HG03378 (cell line): ENCODE results near the gene AIMP1.
"Not testable (repeated sequence)": the region's sequence is repeated elsewhere in the genome, so short reads cannot be mapped to it uniquely, and the experiment has no call there.

Experiments used
- ATAC-seq: cut with Tn5 transposase; IDR thresholded peaks from one replicate; pipeline ENCODE4 v1.9.1; 2021; ENCODE audit warnings: mild to moderate bottlenecking, moderate library complexity; ENCODE audit not compliant: unreplicated experiment

The AIMP1 gene

DNA sequence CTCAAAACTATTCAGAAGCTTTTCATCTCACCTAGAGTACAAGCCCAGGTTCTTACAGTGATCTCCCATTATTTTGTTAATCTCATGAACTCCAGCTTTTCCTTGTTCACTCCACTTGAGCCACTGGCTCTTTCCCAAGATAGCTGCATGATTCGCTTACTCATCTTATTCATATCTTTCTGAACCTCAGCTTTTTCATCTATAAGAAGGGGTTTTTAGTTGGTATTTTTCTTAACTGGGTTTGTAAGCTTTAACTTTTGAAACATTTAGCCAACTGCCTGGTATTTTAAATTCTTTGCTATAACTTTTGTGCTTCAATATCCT is 28.3 kb downstream of the AIMP1 start:
- ATAC-seq: no peak

DNA sequence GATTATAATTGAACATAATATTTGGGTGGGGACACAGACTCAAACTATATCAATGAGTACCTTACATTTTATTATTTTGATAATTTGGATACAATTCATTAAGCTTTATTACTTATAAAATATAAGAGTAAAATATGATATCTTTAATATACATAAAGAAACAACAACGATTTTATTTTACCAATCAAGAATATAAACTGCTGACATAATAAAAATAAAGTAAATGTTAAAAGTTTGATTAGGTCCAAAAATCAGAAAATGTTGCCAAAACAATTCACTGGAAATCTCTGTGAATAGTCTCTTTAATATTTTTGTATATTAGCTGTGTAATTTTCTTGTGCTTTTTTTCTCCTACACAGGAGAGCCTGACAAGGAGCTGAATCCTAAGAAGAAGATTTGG is 30.8 kb downstream of the AIMP1 start:
- no peak for ATAC-seq

DNA sequence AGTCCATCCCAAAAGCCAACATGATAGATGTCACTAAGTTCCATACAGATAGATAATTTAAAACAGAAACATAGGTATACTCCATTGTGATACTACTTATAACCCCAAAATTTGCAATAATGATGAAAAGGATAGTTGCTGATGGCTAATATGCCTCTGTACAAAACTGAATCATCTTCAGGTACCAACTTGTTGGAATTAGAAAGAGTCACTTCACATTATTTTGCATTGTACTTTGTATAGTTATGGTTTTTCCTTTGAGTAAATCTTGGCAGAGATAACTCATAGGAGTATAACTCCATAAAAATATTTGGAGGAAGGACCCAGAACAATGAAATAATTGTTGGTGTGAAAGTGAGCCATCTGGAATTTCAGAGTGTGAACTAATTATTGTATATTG is 34.7 kb downstream of the AIMP1 start:
- ATAC-seq: no peak

GRCh38 chr4:106353786-106354185 is 37.4 kb downstream of the AIMP1 start:
- ATAC-seq: no peak

DNA sequence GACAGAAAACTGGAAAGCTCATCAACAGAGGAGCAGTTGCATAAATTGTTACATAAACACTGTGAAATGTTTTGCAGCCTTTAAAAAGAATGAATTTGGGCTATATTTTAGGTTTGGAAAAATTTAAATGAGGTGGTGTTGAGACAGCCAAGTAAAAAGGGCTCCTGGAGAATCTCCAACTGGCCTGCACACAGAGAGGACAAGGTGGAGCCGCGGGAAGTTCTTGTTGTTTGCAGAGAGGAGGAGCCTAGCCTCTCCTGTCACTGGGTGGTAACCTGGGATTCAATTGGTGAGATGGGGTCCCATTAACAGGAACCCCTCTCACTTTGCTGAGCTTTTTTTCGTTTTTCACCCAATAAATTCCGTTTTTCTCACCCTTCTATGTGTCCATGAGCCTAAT is 38.8 kb downstream of the AIMP1 start:
- ATAC-seq: no peak

DNA sequence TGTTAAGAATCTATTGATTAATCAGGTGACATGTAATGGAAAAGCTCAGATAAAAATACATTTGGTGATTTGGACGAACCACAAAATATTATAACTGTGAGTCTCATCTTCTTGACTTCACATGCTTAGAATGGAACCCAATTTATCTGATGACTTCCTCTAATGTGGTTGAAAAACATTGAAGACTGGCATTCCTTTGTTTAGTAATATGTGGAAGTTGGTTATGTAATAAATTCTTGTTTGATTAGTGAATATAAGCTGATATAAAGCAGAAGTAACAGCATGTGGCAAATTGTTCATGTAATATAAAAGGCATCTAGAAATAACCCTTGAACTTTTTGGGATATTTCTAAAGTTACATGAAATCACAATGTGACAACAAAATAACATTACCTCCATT is 42.5 kb downstream of the AIMP1 start:
- ATAC-seq: no peak

- no peak for ATAC-seq
Measured at GRCh38 chr4:106362086-106362825, 45.9 kb downstream of the AIMP1 start.

DNA sequence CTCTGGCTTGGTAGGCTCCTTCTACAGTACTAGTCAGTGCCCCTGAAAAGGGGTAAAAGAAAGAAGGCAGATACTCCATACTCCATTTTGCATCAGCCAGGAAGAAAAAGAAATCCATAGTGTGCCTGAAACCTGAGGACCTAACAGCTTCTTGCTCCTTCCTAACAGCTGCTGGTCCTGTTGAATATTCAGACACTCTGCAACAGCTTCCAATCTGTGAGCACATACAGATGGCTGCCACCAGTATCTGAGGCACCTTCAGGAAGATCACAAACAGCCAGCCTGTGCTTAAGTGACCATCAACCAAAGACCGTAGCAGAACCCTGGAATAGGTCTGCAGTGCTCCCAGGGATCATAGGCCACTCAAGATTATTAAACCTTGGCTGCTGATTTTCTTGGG is 47.9 kb downstream of the AIMP1 start:
- ATAC-seq: no peak

DNA sequence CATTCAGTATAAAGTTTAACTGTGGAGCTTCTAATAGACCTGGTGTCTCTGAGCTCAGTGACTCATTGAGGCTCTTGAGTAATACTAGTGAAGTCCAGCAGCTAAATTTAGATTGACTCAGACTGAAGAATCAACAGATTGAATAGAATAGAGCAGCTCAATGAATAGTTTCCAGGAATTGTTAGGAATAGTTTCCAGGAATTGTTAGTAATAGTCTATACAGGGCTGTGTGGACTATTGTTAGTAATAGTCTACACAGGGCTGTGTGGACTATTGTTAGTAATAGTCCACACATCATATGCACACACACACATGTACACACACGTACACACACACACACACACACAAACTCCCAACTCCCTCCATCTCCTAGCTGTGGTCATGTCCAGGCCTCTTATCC is 49.3 kb downstream of the AIMP1 start:
- no peak for ATAC-seq

DNA sequence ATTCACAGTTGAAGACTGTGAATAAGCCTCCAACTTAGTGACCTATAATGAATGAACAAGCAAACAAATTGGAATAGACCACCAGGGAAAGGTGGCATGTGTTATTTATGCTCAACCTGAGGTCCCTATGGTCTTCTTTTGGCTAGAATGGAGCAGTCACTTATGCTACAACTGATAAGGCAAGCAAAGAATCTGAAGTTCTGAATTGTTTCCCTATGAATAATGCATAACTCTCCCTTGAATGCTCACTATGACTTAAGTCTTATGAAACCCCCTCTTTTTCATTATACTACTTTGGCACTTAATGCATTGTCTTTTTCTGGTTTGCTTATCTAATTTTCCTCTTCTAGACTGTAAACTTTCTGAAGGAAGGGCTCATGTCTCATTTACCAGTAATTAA is 49.7 kb downstream of the AIMP1 start:
- ATAC-seq: no peak

DNA sequence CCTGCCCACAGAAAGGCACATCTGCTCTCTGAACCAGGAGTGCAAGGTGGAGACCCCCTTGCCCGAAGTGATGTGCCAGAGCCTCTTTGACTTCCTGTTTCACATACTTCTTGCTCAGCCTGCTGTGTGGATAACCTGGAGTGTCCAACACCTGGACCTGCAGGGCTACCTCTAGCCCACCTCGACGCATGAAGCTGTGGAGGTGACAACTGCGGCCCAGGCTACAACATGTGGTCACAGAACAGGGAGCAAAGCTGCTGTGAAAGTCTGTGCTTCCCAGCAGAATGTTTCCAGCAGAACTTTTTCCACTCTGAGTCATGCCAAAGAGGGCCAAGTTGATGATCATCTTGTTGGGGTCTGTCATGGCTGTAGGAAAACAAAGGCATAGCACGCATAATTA is 50.7 kb downstream of the AIMP1 start:
- ATAC-seq: no peak

- no peak for ATAC-seq
Measured at GRCh38 chr4:106368678-106369077, 52.3 kb downstream of the AIMP1 start, which contains the start of gene GIMD1. Gene GIMD1, minus strand, starts transcription at chr4:106368778. Its CDS starts 1,343 bp downstream, at chr4:106367435.

- peak; percentile 89 for ATAC-seq
Measured at GRCh38 chr4:106369456-106370060, 53.2 kb downstream of the AIMP1 start.

DNA sequence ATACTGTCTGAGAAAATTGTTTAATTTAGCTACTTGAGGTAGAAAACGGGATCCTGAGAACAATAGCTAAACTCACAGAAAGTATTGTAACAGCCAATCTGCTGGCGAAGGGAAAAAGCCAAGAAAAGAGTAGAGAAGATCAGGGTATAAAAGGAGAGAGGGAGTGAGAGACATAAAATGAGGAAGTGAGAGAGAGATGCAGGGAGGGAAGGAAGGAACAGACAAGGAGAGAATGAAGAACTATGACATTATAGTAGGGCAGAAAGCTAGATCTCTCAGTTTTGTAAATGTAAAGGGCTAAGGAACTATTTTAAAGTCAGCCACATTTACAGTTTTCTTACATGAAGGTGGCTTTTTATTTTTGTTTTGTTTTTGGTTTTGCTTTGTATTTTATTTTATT is 53.9 kb downstream of the AIMP1 start:
- no peak for ATAC-seq

DNA sequence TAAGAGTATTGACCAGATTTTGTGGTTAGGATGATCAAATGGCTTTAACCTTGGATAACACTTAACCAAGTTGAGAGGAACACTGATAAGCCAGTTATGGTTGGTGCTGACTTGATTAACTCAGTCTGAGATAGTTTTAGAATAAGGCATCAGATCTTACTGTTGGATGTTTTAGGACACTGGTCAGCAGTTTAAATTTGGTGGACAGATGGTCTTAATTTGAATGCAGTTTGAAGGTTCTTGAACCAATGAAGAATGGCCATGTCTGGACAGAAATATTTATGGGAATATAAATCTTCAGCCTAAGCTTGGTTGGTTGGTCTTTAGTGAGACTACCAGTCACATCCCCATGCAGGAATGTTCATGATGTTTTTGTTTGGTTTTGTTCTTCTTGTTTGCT is 54.8 kb downstream of the AIMP1 start:
- ATAC-seq: no peak

- ATAC-seq: no peak
Measured at GRCh38 chr4:106373026-106373425, 56.7 kb downstream of the AIMP1 start.

GRCh38 chr4:106380179-106380578 is 63.8 kb downstream of the AIMP1 start:
- ATAC-seq: no peak

GRCh38 chr4:106384878-106385277 is 68.5 kb downstream of the AIMP1 start:
- ATAC-seq: no peak

- ATAC-seq: no peak
Measured at GRCh38 chr4:106385853-106386393, 69.6 kb downstream of the AIMP1 start.

GRCh38 chr4:106395582-106395981 is 79.2 kb downstream of the AIMP1 start:
- ATAC-seq: no peak

GRCh38 chr4:106398898-106399297 is 82.5 kb downstream of the AIMP1 start:
- not testable (repeated sequence) for ATAC-seq
